Stimulated activated CD8-positive, alpha-beta memory T cell treated with anti-CD3 and anti-CD28 coated beads, Interleukin-4, amount 100 ng/mL, for 24 hours (primary cell): Measurements from ENCODE around the gene ARAP1.
A peak's percentile ranks its signal among the peaks of the same experiment; 100 is the strongest.

Experiments used
- DNase-seq: peaks from one replicate; pipeline ENCODE4 v3.0.0-alpha.2; 2020; ENCODE audit warnings: low read depth

ARAP1 gene

DNA sequence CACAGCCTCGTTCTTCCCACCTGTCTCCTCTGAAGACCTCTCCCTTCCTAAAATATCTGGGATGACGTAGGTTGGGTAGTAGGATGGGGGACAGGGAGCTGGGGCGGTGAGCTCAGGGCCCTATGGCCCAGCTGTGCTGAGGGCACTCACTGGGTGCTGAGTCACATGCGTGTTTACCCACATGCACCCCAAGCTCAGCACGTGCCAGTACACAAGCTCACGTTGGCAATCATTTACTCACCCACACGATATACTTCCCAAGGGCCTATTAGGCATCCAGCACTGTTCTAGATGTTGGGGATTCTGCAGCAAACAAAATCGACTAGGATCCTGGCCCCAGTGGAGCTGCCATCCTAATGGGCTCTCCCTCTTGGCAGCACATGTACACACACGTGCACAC lies 28.7 kb downstream of the ARAP1 start:
- no peak for DNase-seq

DNA sequence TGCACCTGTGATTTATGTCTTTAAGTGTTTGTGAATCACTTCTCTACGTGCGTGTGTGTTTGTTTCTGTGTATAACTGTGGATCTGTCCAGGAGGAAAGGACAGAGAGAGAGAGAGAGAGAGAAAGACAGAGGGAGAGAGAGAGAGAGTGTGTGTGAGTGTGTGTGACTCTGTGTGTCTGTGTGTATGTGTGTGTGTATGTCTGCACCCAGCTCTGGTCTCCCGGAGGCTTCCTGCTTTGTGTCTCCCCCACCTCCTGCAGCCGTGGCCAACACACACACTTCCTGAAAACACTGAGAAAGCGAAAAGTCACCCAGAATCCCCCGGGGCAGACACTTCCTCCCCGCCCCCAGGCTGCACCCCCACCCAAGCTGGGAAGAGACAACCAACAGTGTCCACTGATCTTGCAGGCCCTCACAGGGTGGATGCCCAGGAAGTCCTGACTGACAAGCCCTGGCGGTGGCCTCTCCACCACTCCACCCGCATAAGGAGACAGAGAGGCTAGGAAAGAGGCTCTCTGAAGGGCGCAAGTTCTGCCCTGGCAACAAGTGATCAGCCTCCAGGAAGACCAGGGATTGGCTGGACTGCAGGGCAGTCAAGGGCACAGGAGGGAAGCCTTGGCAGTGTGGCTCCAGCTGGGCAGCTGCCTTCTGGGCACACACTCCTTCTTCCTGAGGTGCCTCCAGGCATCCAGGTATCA lies 30.0 kb downstream of the ARAP1 start:
- DNase-seq = peak; percentile 64

DNA sequence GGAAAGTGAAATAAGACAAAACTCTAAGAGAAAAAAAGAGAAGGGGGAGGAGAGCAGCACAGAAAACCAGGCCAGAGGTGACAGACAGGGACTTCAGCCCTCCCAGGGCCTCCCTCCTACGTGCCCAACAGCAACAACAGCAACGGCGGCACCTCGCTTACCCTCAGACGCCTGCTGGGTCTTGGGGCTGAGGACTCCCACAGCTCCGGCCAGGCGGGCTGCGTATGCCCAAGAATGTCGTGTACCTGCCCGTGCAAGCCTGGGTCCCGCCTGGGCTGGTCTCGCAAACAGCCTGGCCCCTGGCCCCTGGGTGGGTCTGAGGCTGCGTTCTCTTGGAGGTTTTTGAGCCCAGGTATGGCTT lies 30.5 kb downstream of the ARAP1 start:
- peak; percentile 24 for DNase-seq

DNA sequence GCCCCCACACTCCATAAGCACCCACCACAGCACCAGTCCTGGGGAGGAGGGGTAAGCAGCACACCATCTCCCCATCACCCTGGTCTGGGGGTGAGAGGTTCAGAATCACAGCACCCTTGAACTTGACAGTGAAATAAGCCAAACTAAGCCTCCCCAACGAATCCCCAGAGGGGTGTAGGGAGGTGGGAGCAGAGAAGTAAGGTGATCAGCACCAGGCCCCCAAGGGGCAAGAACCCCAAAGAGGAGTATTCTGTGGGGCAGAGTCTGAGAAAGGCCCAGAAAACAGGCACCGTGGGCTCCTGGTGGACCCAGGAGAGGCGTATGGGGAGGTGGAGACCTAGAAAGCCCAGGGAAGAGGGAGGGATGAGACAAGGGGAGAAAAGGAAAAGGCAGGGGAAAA lies 30.9 kb downstream of the ARAP1 start:
- no peak for DNase-seq

DNA sequence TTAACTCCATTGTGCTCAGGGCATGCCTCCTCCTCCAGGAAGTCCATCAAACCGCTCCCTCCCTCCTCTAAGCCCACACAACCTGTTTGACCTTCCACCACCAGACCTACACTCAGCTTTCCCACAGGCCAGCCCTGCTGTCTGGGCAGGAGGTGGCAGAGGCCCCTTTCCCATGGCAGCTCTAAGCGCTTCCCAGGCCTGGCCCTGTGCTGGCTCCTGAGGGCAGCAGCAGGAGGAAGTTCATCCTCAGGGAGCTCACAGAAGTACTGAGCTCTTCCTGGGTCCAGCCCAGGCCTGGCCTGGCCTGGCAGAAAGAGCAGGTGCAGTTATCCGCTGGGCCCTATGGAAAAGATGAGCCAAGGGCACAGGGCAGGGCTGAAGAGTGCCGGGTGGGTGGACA lies 31.4 kb downstream of the ARAP1 start:
- no peak for DNase-seq

DNA sequence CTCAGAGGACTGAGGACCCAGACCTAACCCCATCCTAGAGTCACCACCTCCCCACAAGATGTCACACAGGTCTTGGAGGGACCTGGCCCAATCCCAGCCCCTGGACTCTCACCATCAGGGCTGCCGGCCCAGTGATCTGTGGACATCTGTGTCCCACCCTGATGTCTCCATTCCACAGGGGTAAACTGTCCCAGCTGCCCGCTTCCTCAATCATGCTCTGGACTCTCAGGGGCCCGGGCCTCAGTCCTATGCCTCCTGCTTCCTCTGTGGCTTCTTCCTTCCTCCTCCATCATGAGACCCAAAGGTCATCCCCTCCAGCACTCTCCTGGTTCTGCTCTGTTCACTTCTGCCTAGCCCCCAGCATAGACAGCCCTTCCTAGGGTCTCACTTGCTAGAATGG lies 32.2 kb downstream of the ARAP1 start:
- no peak for DNase-seq

DNA sequence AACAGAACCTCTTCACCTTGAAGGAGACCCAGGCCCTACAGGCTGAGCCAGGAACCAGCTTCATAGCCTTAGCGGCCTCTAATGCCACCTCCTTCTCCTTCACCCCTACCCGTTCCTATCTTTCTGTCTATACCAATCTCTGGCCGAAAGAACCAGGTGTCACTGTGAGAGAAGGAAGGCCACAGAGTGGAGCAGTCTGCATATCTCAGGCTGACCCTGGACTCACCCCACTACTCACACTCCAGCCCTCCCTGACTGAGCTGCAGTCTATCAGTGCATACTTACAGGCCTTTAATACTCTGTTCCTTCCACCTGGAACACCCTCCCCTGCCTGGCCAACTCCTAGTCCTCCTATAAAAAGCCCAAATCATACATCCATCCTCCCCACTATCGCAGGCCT lies 32.7 kb downstream of the ARAP1 start:
- DNase-seq = no peak

DNA sequence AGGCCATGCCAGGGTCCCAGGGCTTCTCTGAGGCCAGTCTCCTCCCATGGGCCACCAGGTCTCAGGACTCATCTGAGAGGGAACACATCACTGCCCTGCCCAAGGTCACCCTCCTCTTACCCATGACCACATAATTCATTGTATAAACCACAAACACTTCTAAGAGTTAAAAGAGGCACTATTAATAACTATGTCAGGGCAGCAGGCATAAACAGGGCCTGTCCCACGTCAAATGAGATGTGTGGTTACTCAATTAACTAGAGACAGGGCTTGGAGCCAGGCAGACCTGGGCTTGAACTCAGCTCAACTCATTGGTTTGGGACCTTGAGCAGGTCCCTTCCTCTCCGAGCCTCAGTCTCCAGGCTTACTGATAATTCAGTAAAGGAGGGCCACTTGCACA lies 33.1 kb downstream of the ARAP1 start:
- no peak for DNase-seq

DNA sequence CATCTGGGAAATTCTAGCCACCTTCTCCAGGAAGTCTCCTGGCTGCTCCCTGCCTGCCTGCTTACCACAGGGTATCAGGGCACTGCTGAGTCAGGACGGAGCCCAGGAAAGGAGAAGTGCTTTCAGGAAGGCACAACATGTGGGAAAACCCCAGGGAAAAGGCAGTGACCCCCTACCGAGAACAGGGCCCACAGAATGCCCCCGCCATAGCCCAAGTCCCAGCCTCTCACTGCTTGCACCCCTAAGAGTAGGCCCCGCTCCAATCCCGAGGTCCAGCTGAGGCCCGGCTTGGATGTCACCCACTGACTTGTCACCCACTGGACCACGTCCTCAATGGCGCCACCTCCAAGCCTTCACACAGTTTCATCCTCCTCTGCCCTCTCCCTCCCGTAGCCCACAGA lies 34.1 kb downstream of the ARAP1 start:
- DNase-seq = no peak

DNA sequence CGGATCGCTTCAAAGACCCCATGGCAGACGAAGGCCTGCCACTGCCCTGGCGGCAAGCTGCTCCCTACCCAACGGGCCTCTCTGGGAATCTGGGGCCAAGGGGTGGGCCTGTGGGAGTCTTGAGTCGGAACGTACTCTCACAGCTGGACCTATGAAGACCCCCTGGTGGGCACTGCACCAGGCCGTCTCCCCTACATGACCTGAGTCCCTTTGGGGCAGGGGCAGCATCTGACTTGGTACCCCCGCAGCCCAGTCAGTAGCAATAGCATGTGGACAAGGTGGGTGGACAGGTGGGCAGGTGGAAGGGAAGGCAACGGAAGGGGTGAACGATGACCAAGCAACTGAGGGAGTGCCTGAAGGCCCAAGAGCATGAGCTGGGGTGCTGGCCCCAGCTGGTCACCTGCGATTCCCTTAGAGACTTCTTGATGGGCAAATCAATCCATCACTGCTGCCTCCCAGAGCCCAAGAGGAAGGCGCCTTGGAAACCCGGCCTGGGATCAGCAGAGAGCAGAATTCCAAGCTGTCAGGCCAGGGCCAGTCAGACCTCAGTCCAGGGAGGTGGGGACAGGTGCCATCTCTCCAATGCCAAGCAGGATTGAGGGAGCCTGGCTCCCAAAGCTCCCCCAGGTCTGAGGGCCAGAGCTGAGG lies 35.3 kb downstream of the ARAP1 start:
- DNase-seq = no peak

DNA sequence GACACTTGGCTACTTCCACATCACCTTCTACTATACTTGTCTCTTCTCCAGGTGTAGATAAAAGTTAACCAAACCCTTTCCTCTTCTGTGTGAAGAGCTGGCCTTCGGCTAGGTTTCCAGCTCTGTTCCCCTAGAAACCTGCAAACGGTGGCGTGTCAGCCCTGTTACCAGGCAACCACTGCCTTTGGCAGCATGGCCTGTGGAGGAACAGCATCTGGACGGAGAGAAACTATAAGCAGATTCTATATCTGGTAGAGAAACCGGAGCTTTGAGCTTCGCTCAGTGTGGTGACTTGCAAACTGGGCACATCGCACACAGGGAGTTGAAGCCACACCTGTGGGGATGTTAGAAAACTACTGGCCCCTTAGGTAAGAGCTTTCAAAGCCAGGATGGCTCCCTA lies 35.9 kb downstream of the ARAP1 start:
- no peak for DNase-seq

DNA sequence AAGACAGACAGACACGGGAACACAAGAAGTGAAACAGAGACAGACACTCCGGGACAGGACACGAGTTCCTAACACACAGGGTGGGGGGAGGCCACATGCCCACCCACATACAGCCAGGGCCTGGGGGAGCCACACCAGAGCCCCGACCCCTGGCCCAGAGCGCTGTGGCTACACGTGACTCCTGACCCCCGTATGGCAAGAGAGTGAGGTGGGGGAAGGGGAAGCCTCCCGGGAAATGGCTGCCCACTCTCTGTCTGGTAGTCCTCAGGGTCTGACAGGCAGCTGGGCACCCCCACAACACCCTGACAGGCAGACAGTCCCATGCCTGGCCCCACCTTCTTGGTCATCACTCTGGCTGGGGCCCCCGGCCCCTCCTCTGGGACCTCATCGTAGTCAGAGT lies 39.4 kb downstream of the ARAP1 start:
- DNase-seq = no peak

DNA sequence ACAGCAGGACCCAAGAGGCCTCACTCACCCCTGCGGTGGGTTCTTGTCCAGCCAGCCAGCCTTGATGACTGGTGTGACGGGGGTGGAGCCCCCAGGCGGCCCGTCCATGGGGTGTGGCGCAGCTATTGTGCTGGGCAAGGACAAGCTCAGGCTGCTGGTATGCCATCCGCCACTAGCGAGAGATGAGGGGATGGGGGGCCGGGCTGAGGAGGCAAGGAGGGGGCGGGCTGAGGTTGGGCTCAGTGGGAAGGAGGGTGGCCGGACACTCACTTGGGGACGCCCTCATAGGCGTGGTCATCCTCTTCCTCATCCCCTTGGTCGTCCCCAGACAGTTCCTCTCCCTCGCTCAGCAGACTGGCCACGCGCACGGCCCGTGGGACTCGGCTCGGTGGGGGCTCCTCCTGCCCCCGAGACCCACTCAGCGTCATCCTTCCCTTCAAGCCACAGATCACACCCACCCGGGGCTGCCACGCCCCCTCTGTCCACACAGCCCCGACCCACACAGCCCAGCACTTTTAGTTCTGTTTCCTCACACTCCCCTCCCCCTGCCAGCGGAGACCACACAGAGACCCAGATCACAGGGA lies 39.9 kb downstream of the ARAP1 start:
- no peak for DNase-seq

DNA sequence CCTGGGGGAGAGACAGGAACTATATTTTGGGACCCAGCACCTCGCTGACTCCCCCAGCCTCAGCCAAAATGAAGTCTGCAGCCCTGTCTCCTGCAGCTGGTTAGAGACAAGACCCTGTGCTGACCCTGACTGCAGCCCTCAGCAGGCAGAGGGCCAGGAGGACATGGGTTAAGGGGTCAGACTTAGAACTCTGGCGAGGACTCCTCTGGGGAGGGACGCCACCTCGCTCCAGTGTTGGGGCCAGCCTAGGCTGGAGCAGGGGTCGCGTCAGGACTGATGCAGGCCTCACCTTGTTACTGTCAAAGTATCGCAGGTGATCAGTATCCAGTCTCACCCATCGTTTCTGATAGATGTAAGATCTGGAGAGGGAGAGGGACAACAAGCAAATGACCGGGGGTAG lies 41.1 kb downstream of the ARAP1 start:
- DNase-seq = no peak

DNA sequence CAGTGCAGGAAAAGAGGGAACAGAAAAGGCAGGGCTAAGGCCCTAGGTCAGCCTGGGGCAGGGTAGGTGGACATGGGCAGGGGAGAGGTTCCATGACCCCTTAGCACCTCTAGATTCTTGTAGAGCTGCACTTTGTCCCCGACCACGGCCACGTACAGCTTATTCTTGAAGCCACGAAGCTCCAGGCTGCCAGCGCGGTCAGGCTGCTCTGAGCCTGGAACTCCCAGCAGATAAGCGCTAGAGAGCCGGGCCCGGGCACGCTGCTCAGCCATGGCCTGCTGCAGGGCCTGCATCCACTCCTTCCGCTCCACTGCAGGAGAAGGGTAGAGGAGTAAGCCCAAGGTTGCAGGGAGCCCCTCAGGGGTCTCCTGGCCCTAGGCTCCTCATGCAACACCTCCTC lies 41.9 kb downstream of the ARAP1 start:
- DNase-seq = no peak

DNA sequence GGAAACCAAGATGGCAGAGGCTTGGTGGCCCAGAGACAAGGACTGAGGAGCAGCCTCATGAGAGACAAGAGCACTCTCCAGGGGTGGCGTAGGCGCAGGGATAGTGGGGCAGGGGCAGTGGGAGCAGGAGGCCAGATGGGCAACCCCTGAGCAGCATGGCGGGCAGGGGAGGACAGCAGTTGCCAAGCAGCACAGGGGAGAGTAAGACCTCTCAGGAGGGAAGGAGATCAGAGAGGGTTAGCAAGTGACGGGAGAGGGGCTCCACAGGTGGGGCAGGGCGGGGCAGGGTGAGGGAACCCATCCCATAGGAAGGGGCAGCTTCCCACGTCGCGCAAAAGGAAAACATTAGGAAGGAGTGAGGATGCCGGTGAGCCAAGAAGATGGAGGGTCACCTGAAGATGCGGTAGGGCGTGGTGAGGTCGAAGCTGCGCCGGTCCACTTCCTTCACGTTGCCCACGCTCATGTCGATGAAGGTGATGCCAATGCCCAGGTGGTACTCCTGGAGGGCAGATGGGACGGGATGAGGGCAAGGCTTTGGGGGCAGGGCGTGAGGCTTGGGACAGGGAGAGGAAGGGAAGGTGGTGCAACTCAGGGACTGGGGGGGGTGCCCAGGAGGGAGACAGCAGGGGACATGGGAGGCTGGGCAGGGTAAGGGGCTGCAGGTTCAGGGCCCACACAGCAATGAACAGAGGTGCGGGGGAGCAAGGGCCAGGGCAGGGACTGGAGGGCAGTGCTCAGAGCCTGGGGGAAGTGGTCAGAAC lies 42.5 kb downstream of the ARAP1 start:
- no peak for DNase-seq

DNA sequence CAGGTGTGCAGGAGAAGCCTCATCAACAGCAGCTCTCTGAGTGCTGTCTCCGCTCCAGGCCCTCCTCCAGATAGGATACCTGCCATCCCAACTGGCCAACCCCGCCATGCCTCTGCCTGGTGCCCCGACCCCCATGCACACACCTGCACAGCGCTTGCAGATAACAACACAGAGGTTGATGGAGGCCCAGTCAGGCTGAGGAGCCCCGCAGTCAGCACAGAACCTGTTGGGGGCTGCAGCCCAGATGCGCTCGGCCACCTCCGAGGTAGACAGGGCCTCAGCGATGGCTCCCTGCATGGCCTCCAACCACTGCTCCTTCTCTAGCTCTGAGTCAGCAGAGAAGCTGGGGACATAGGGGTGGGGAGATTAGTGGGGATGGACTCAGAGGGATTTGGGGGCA lies 45.2 kb downstream of the ARAP1 start:
- DNase-seq = no peak

DNA sequence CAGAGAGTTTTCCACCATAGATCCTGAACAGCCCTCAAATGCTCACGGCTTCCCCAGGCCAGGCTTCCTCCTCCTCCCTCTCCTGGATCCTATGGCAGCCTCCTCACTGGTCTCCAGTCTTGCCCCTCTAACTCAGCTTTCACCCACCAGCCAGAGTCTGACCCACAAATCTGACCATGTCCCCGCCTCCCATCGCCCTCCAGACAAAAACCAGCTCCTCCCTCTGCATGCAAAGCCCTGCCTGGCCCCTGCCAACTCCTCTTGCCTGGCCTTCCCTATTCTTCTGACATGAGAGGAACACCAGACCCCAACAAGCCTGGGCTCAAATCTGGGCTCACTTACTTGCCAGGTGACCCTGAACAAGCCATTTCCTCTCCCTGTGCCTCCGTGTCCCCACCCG lies 45.6 kb downstream of the ARAP1 start:
- DNase-seq = no peak

DNA sequence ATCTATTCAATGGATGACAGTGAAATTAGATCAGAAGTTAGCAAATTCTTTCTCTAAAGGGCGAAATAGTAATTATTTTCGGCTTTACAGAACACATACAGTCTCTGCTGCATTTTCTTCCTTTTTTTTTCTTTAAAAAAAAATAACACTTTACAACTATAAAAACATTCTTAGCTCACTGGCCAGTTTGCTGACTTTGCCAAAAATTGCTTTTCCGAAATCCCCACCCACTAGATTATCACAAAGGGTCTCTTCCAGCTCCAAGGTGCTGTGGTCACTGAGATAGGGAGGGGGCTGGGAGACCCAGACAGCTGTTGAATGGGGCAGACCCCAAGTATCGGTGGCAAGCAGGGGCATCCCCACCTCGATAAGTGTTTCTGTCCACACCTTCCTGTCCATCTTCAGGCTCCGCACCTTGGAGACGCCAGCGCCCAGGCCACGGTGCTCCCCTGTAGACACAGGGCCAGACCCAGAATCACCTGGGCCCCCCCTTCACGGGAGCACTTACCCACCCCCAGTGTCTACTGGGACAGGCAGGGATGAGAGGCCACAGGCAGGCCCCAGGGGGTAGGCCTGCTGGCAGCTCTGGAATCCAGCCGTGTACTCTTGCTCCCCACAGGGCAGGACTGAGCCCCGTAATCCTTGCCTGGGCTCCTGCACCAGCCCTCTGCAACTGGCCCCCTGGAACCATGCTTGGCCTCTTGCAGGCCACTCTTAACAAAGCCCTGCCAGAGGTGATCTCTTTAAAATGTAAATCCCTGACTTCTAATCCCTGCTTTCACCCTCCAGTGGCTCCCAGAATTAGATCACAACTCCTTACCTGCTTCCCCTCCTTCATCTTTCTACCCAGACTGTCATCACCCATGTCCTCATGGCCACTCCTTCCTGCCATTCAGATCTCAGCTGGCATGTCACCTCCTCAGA lies 46.5 kb downstream of the ARAP1 start:
- no peak for DNase-seq

DNA sequence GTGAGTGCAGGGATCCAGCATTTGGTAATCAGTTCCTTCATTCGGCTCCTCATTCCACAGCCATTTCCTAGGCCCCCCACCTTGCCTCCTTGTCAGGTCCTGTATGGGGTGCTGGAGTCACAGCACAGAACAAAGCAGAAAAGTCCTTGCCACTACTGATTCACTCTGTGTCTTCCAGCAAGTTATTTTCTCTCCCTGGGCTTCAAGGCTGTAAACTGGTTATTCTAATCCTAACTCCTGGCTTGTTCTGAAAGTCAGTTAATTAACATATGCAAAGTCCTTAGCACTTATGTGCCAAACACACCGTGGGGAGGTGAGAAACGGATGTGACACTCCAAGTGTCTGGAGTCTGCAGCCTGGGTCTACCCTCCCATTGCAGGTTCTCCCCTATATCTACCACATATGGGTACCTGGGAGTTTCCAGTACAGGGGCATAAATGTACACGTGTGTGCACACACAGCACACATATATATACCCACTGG lies 47.4 kb downstream of the ARAP1 start:
- DNase-seq = no peak

DNA sequence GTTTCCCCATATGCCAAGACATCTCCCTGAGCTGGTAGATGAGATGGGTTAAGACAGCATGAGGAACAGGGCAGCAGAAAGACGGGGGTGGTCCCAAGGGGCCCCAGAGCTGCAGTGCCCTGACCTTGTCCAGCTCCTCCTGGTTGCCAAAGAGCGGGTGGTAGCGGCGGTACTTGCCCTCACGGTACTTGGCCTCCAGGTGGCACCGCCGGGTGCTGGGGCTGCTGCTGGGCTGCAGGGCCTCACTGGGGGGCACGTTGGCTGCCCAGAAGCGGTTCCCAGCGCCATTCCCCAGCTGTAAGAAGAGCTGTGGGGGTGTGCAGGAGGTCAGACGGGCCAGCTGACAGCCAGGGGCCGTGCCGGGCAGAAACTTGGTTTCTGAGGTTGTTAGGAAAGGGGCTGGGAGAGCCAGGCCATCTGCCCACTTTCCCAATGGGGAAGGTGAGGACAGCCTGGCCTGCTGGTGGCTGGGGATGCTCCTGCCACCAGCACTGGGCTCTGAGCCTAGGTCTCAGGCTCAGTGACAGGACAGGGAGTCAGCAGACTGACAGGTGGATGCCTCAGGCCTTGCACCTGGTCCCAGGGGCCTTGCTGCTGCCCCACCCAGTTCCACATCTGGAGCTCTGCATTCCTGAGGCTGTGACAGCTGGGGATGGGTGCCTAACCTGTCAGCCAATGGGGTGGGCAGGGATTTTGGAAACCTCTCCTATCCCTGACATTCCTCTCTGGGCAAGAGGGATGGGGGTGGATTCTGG lies 48.0 kb downstream of the ARAP1 start:
- DNase-seq = no peak
